ENCODE results near the gene BRD3.

The BRD3 gene

GRCh38 chr9:134046894-134047681 lies 20.7 kb downstream of the BRD3 start:
- Histone ChIP-seq H3K9me3 (ENCODE audit: low read length) (no peaks in the 10 kb centered on the region), H3K4me3 (ENCODE audit: low read length) (no peak overlapping the region), H3K27me3 (ENCODE audit: insufficient read depth, low read length) (no peaks in the 10 kb centered on the region), H3K4me1 (ENCODE audit: insufficient read depth, low read length) (no peaks in the 10 kb centered on the region), H2AFZ (ENCODE audit: low read depth, low read length) (no peak overlapping the region), H3K36me3 (ENCODE audit: insufficient read depth, low read length) (peaks cover 89% of the 10 kb centered on the region)

DNA sequence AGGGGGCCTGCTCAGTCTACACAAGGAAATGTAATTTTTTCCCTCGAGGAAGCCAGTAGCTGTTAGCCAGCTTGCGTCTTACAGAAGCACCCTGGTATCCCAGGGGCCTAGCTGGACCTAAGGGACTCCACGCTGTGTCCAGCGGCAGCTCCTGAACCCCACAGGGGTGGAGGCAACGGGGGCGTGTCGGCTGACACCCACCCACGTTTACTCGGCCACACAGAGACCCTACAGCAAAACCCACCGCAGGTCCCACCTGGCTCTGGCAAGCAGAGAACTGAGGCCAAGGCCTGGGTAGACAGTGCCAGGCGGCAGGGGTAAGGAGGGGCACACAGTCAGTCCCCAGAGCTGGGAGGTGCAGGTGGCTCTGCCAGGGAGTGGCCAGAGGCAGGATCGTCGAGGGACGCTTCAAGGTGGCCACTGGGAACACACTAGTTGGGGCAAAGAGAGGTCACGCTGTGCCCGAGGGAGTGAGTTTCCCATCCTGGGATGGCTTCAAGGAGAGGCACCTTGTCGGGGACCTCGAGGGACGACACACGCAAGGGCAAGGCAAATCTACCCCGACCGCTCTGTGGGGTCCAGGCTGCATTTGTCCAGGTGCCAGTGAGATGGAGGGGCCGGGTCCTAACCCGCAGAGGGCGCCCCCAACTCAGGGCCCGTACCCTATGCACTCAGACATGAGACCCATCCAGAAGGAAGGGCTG lies 21.8 kb downstream of the BRD3 start:
- H3K27me3 ChIP-seq (ENCODE audit: insufficient read depth, low read length) = no peaks in the 10 kb centered on the region
- no peaks in the 10 kb centered on the region for H3K9me3 ChIP-seq (ENCODE audit: low read length)
- peaks cover 91% of the 10 kb centered on the region for H3K36me3 ChIP-seq (ENCODE audit: insufficient read depth, low read length)
- H3K4me3 ChIP-seq (ENCODE audit: low read length) = no peak overlapping the region
- no peaks in the 10 kb centered on the region for H3K4me1 ChIP-seq (ENCODE audit: insufficient read depth, low read length)
- no peak overlapping the region for H2AFZ ChIP-seq (ENCODE audit: low read depth, low read length)

DNA sequence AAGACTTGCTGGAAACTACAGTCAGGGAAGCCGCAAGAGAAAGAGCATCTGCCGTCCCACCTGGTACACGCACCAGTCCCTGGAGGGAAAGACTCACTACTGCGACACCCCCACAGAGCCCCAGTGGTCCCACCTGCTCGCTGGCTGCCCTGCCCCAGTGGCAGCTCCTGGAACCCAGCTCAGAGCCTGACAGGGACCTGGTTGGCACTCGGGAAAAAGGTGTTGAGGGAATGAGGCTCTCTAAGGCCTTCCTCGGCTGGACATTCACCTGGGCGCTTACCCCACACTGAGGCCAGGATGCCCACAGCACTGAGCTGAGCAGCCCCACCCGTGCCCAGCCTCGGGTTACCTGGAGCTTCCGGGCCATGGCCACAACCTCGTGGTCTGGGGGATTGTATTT lies 22.9 kb downstream of the BRD3 start:
- Histone ChIP-seq H3K27me3 (ENCODE audit: insufficient read depth, low read length) (no peaks in the 10 kb centered on the region), H3K4me3 (ENCODE audit: low read length) (no peak overlapping the region), H3K9me3 (ENCODE audit: low read length) (peaks cover under 1% of the 10 kb centered on the region), H3K4me1 (ENCODE audit: insufficient read depth, low read length) (no peaks in the 10 kb centered on the region), H2AFZ (ENCODE audit: low read depth, low read length) (no peak overlapping the region), H3K36me3 (ENCODE audit: insufficient read depth, low read length) (peaks cover 90% of the 10 kb centered on the region)

GRCh38 chr9:134043531-134043988 lies 24.3 kb downstream of the BRD3 start:
- Histone ChIP-seq H3K4me3 (ENCODE audit: low read length) (no peak overlapping the region), H3K36me3 (ENCODE audit: insufficient read depth, low read length) (peaks cover 91% of the 10 kb centered on the region), H3K27me3 (ENCODE audit: insufficient read depth, low read length) (no peaks in the 10 kb centered on the region), H2AFZ (ENCODE audit: low read depth, low read length) (no peak overlapping the region), H3K4me1 (ENCODE audit: insufficient read depth, low read length) (no peaks in the 10 kb centered on the region), H3K9me3 (ENCODE audit: low read length) (peaks cover 12% of the 10 kb centered on the region)

DNA sequence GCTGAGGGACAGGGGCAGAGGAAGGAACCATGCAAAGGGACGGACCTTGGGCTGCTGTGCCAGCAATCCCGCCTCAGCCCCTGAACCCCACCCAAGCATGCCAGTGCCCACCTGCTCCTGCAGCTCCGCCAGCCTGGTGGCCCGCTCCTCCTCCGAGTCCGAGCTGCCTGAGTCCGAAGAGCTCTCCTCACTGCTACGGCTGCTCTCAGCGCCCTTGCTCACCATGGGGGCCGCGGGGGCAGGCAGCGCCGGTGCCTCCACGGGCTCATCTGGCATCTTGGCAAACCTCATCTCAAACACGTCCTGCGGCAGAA lies 26.2 kb downstream of the BRD3 start:
- Histone ChIP-seq H3K36me3 (ENCODE audit: insufficient read depth, low read length) (peaks cover 84% of the 10 kb centered on the region), H3K27me3 (ENCODE audit: insufficient read depth, low read length) (no peaks in the 10 kb centered on the region), H3K4me1 (ENCODE audit: insufficient read depth, low read length) (no peaks in the 10 kb centered on the region), H2AFZ (ENCODE audit: low read depth, low read length) (no peak overlapping the region), H3K9me3 (ENCODE audit: low read length) (peaks cover 12% of the 10 kb centered on the region), H3K4me3 (ENCODE audit: low read length) (no peak overlapping the region)

DNA sequence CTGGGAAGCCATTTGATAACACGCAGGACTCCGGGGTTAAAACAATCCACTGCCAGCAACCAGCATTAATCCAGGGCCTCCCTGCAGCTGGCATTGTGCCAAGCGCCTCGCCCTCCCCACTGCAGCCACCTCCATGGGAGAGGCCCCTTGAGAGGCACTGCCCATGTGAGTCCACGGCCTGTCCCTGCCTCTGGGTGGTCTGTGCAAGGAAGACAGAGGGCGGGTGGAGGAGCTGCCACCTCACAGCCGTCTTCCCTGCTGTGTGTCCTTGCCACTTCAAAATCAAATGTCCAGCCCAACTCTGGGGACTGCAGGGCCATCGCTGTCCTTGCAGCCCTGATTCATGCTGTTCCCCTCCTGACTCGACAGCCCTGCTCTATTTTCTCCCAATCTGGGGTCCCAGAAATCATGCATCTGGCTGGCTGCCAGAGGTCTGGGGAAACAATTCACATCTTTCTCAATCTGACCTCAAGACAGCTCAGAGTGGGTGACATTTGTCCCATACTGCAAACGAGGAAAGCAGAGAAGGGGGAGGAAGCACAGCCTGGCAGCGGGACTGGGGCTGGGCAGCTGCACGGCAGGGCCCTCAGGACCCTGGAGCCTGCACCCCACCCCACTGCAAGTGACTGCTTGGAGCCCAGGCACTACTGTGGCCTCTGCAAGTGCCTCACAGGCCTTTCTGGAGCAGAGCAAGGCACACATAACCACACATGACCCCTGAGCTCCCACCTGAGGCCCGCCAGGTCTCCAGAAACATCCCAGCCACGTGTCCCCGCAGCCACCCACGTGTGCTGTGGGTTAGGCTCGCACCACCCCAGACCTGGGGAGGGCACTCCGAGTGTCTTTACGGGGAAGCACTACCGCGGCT lies 26.8 kb downstream of the BRD3 start:
- Histone ChIP-seq H3K36me3 (ENCODE audit: insufficient read depth, low read length) (peaks cover 85% of the 10 kb centered on the region), H3K27me3 (ENCODE audit: insufficient read depth, low read length) (no peaks in the 10 kb centered on the region), H3K4me3 (ENCODE audit: low read length) (no peak overlapping the region), H2AFZ (ENCODE audit: low read depth, low read length) (no peak overlapping the region), H3K9me3 (ENCODE audit: low read length) (peaks cover 12% of the 10 kb centered on the region), H3K4me1 (ENCODE audit: insufficient read depth, low read length) (no peaks in the 10 kb centered on the region)

DNA sequence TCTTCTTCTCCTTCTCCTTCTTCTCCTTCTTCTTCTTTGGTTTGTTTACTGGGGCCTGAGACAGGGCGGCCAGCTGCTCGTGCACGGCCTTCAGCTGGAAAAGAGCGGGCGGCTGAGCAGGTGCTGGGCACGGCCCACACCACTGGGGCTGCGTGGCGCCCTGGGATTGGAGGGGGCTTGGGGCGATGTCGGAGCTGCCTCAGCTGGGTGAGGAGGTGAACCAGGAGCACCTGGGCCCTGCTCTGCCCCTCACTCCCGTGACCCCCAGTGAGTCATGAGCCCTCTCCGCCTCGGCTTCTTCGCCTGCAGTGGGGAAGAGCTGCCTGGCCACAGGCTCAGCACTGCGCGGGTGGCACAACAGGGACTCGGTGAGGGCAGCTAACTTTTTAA lies 27.7 kb downstream of the BRD3 start:
- peaks cover 12% of the 10 kb centered on the region for H3K9me3 ChIP-seq (ENCODE audit: low read length)
- peaks cover 85% of the 10 kb centered on the region for H3K36me3 ChIP-seq (ENCODE audit: insufficient read depth, low read length)
- H3K27me3 ChIP-seq (ENCODE audit: insufficient read depth, low read length) = no peaks in the 10 kb centered on the region
- no peaks in the 10 kb centered on the region for H3K4me1 ChIP-seq (ENCODE audit: insufficient read depth, low read length)
- no peak overlapping the region for H2AFZ ChIP-seq (ENCODE audit: low read depth, low read length)
- no peak overlapping the region for H3K4me3 ChIP-seq (ENCODE audit: low read length)

DNA sequence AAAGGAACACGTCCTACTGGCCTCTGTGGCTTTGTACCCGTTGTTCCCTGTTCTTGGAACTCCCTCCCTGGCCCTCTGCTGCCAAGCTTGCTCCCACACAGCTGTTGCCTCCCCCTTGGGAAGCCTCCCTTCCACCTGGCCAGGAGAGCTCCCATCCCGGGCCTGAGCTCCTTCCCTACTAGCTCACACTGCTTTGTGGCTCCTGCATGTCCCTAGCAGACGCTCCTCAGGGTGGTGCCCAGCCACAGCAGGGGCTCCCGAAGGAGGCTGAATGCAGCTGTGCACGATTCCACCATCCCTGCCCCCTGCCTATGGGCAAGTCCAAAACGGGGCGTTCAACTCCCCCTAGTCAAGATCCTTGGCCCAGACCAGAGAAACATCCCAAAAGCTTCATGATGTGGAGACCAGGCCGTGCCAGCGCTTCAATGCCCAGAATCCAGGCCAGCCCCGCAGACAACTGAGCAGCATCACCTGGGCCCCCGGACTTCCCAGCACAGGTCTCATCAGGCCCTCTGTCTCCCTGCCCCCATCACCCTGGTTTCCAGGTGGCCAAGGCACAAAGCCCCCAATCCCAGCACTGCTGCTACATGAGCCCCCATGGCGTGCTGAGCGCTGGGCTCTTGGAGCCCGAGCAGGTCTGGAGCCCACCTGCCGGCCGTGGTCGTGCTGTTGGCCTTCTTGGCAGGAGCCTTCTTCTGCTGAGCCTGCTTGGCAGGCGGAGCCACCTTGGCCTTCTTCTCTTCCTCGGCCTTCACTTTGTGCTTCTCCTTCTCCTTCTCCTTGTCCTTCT lies 28.2 kb downstream of the BRD3 start:
- peaks cover 12% of the 10 kb centered on the region for H3K9me3 ChIP-seq (ENCODE audit: low read length)
- H3K4me1 ChIP-seq (ENCODE audit: insufficient read depth, low read length) = no peaks in the 10 kb centered on the region
- H3K27me3 ChIP-seq (ENCODE audit: insufficient read depth, low read length) = no peaks in the 10 kb centered on the region
- H3K4me3 ChIP-seq (ENCODE audit: low read length) = no peak overlapping the region
- H2AFZ ChIP-seq (ENCODE audit: low read depth, low read length) = no peak overlapping the region
- H3K36me3 ChIP-seq (ENCODE audit: insufficient read depth, low read length) = peaks cover 85% of the 10 kb centered on the region

DNA sequence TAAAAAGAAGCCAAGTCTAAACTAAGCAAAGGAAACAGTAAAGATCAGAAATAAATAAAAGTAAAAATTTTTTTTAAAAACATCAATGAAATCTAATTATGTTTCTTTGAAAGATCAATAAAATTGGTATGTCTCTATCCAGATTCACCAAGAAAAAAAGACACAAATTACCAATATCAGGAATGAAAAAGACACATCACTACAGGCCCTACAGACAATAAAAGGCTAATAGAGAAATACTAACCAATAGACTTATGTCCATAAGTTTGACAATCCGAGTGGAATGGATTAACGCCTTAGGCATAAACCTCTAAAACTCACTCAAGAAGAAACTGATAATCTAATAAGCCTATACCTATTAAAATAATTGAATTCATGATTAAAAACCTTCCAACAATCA lies 30.2 kb downstream of the BRD3 start:
- H2AFZ ChIP-seq (ENCODE audit: low read depth, low read length) = no peak overlapping the region
- no peak overlapping the region for H3K4me3 ChIP-seq (ENCODE audit: low read length)
- H3K36me3 ChIP-seq (ENCODE audit: insufficient read depth, low read length) = peaks cover 89% of the 10 kb centered on the region
- no peaks in the 10 kb centered on the region for H3K27me3 ChIP-seq (ENCODE audit: insufficient read depth, low read length)
- peaks cover 12% of the 10 kb centered on the region for H3K9me3 ChIP-seq (ENCODE audit: low read length)
- no peaks in the 10 kb centered on the region for H3K4me1 ChIP-seq (ENCODE audit: insufficient read depth, low read length)

DNA sequence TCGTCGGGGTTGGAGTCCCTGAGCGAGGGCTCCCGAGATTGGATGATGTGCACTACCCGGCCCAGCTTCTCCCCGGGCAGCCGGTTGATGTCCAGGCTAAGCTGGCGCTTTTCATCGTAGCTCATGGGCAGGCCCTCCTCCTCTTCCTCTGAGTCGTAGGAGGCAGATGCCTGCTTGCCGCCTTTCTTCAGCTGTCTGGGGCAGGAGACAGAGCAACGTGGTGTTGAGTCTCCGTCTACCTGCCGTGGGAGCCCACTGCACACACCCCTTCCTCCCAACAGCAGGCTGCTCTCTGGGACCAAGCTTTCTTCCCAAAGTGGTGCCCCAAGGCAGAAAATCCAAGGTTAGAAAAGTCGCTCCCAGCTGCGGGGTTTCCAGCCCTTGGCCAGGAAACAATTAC lies 31.7 kb downstream of the BRD3 start:
- Histone ChIP-seq H3K4me3 (ENCODE audit: low read length) (no peak overlapping the region), H3K27me3 (ENCODE audit: insufficient read depth, low read length) (no peaks in the 10 kb centered on the region), H3K4me1 (ENCODE audit: insufficient read depth, low read length) (no peaks in the 10 kb centered on the region), H3K9me3 (ENCODE audit: low read length) (peaks cover 12% of the 10 kb centered on the region), H2AFZ (ENCODE audit: low read depth, low read length) (no peak overlapping the region), H3K36me3 (ENCODE audit: insufficient read depth, low read length) (peaks cover 87% of the 10 kb centered on the region)

DNA sequence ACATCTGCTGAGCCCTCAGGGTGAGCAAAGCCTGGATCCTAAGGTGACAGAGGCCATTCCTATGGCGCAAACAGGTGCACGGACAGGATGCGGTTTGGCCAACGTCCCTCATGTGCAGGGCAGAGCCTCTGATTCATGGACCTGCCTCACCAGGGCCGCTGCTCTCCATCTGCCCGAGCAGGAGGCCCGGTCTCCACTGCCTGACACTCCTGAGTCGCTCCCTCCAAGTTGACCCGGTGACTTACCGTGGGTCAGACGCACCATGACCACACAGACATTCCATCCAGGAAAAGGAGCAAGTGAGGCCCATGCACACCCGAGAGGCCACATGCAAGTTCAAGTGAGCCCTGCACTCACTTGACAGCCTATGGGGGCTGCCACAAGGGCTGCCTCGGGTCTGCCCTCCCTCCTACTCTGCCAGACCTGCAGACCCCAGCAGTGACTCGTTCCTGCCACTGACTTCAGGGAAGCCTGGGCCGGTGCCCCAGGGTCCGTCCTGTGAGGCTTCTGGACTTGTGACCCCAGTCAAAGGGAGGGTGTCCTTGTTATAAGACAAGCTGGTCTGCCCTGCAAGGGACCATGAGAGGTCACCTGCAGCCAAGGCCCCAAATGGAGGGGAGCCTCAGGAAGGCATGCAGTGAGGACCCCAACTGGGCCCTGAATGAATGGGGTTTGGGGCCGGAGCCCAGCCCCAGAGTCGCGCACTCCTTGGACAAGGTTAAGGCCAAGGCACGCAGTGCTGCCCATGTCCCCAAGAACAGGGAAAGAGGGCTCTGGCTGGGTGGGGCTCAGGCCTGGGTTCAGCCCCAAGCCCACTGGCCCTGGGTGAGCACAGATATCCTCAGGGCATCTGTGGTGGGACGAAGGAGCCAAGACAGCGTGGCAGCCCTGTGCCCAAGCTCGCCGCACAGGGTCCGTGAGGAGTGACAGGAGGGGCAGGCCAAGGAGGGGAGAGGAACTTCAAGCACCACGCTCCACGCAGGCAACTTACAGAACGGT lies 32.5 kb downstream of the BRD3 start:
- Histone ChIP-seq H3K4me1 (ENCODE audit: insufficient read depth, low read length) (no peaks in the 10 kb centered on the region), H3K36me3 (ENCODE audit: insufficient read depth, low read length) (peaks cover 87% of the 10 kb centered on the region), H3K4me3 (ENCODE audit: low read length) (no peak overlapping the region), H3K27me3 (ENCODE audit: insufficient read depth, low read length) (no peaks in the 10 kb centered on the region), H3K9me3 (ENCODE audit: low read length) (peaks cover 12% of the 10 kb centered on the region), H2AFZ (ENCODE audit: low read depth, low read length) (no peak overlapping the region)
